GM21737 (cell line): ENCODE measurements around the gene ZFR2.
"Not testable (repeated sequence)": the region's sequence is repeated elsewhere in the genome, so short reads cannot be mapped to it uniquely, and the experiment has no call there.

Experiments used
- ATAC-seq: cut with Tn5 transposase; IDR thresholded peaks from one replicate; pipeline ENCODE4 v1.9.1; 2021; ENCODE audit warnings: mild to moderate bottlenecking, moderate library complexity; ENCODE audit not compliant: unreplicated experiment

Gene ZFR2

GRCh38 chr19:3759482-3760254, 109.2 kb downstream of the ZFR2 start:
- ATAC-seq: no peak

DNA sequence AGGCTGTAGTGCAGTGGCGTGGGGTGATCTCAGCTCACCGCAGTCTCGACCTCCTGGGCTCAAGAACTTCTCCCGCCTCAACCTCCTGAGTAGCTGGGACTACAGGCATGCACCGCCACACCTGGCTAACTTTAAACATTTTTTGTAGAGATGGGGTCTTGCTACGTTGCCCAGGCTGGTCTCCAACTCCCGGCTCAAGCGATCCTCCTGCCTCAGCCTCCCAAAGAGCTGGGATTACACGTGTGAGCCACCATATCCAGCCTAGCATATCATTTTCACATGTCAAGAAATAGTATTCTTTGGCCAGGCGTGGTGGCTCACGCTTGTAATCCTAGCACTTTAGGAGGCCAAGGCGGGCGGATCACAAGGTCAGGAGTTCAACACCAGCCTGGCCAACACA, 110.5 kb downstream of the ZFR2 start:
- not testable (repeated sequence) for ATAC-seq

DNA sequence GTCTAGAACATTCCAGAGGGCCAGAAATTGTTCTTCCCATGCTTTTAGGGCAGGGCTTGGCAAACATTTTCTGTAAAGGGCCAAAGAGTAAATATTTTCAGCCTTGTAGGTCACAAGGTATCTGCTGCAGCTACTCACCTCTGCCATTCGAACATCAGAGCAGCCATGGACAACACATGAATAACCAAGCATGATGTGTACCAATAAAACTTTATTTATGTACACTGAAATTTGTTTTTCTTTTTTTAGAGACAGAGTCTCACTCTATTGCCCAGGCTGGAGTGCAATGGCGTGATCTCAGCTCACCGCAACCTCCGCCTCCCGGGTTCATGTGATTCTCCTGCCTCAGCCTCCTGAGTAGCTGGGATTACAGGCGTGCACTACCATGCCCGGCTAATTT, 111.1 kb downstream of the ZFR2 start:
- not testable (repeated sequence) for ATAC-seq
